OCI-LY1 (cell line): ENCODE results near the gene OR2W3.

Source experiments
- CTCF ChIP-seq: fragments of 200-600 bp; sonication (generic), shearing (Covaris generic); IDR thresholded peaks from 2 replicates; pipeline ENCODE4 v1.5.1; 2017; ENCODE audit warnings: mild to moderate bottlenecking, antibody characterized with exemption, low read length, moderate library complexity, mixed read lengths
- EZH2 ChIP-seq: fragments of 200-600 bp; sonication (generic), shearing (Covaris generic); IDR thresholded peaks from 2 replicates; pipeline ENCODE4 v1.8.0; 2017; ENCODE audit warnings: borderline replicate concordance, mixed run types, mild to moderate bottlenecking, antibody characterized with exemption, low read length, moderate library complexity, mixed read lengths

GRCh38 chr1:247849616-247850015 is 45.8 kb upstream of the OR2W3 start:
- TF ChIP-seq CTCF (no peak), EZH2 (no peak)
